ENCODE measurements around the gene PARP2.
A peak's percentile ranks its signal among the peaks of the same experiment; 100 is the strongest.
"Not testable (repeated sequence)": the region's sequence is repeated elsewhere in the genome, so short reads cannot be mapped to it uniquely, and the experiment has no call there.

Gene PARP2, protein sequence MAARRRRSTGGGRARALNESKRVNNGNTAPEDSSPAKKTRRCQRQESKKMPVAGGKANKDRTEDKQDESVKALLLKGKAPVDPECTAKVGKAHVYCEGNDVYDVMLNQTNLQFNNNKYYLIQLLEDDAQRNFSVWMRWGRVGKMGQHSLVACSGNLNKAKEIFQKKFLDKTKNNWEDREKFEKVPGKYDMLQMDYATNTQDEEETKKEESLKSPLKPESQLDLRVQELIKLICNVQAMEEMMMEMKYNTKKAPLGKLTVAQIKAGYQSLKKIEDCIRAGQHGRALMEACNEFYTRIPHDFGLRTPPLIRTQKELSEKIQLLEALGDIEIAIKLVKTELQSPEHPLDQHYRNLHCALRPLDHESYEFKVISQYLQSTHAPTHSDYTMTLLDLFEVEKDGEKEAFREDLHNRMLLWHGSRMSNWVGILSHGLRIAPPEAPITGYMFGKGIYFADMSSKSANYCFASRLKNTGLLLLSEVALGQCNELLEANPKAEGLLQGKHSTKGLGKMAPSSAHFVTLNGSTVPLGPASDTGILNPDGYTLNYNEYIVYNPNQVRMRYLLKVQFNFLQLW

DNA sequence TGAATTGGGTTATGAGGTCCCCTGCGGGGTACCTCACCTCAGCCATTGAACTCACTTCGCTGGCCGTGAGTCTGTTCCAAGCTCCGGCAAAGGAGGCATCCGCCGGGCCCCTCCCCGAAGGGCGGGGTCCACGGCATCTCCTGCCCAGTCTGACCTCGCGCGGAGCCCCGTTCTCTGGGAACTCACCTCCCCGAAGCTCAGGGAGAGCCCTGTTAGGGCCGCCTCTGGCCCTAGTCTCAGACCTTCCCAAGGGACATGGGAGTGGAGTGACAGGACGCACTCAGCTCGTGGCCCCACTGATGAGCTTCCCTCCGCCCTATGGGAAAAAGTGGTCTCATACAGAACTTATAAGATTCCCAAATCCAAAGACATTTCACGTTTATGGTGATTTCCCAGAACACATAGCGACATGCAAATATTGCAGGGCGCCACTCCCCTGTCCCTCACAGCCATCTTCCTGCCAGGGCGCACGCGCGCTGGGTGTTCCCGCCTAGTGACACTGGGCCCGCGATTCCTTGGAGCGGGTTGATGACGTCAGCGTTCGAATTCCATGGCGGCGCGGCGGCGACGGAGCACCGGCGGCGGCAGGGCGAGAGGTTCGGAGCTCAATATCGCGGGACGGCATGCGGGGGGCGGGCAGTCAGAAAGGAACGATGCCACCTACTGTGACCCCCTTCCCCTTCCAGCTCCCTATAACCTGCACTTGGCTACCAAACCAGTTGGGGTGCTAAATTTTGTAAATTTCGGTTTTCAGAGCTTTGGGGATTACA, at the start of gene PARP2:
Gene PARP2 (plus strand): TSS at position 544 of the 770 bp plus-strand sequence. CDS start 7 bp downstream, at position 551.
- peak; percentile 61 to 100 (median 98) for DNase-seq

DNA sequence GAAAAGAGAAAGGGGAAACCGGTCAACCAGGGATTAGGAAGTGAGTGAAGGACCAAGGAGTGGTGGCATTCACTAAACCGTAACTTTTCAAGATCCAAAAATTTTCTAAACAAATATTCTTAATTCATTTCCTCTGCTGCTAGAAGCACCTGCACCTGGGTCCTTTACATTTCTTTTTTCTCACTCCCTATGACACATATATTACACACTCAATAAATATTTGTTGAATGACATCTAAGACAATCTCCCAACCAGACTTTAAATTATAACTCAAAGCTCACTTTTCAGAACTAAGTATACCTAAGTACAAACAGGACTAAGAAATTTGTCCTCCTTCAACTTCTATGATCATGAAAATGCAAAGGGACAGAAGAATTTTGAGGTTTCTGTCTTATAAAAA, 48.8 kb upstream of the PARP2 start:
- DNase-seq, result no peak

GRCh38 chr14:20295067-20295466, 48.4 kb upstream of the PARP2 start:
- DNase-seq, result no peak

DNA sequence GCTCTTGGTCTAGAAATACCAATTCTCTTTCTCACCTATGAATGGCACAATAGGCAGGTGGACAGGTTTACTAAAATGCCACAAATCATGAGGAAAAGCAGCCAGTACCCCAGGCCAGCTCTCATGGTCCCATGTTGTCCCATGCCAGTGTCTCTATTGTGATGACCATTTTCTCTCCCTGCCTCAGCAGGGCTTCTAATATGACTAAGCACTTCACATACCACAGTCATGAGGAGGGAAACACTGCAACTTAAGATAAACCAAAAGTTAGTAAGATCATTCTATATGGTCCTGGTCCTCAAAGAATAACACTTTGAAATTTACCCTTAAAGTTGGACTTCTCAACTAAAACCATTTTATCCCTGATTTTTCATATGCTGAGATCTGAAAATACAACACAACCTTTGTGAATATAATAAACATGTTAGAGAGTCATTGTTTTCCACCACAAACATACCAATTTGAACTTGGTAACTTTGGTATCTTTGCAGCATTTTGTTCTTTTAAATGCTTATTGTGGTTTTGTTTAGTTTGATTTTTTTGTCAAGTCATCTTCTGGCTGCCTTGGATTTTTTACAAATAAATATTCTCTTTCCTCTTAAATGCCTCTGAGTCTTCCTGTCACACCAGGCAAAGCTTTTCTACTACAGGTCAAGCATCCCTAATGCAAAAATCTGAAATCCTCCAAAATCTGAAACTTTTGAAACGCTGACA, 41.2 kb upstream of the PARP2 start:
- DNase-seq, result no peak

GRCh38 chr14:20305265-20306078, 38.0 kb upstream of the PARP2 start, which contains the start of gene TTC5:
TSS of gene TTC5 (minus strand) at chr14:20305951. CDS start at chr14:20305937, 14 bp downstream.
- DNase-seq, result peak; percentile 5 to 91 (median 63)

DNA sequence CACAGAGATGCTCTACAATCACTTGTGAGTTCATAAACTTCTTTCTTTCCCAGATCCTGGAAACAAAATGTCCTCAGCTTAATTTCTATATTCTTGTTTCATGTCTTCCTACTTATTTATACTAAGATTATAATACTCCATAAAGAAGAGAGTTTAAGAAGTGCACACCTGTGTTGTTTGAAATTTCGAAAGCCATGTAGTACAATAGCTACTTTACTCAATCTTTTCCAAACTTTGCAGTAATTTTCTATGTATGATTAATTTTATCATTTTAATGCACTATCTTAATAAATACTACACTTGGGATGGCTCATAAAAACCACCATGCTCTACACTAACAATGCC, 37.4 kb upstream of the PARP2 start:
- no peak for DNase-seq

GRCh38 chr14:20314026-20314425, 29.4 kb upstream of the PARP2 start:
- no peak for DNase-seq

DNA sequence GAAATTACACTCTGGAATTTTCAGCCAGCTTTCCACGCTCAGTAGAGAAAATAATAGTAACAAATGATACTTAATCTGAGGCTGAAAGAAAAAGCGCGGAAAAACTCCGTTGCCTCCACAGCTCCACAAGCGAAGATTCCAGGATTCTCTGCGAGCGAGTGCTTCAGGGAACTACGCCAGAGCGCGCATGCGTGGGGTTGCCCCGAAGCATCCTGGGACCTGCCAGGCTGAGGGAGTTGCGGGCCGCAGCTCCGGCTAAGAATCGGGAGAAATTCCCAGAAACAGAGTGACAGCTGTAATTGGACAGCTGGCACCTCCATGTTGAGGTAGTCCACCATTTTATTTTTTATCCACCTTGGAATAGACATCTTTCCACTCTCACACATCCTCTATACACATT, 25.7 kb upstream of the PARP2 start:
- DNase-seq, result no peak

- DNase-seq, result peak in 3 of 51 donors; percentile 16 to 69 (median 26)
Measured at GRCh38 chr14:20327005-20327869, 16.2 kb upstream of the PARP2 start.

GRCh38 chr14:20328705-20329104, 14.7 kb upstream of the PARP2 start:
- DNase-seq, result no peak

- no peak for DNase-seq
Measured at GRCh38 chr14:20329355-20329754, 14.1 kb upstream of the PARP2 start.

DNA sequence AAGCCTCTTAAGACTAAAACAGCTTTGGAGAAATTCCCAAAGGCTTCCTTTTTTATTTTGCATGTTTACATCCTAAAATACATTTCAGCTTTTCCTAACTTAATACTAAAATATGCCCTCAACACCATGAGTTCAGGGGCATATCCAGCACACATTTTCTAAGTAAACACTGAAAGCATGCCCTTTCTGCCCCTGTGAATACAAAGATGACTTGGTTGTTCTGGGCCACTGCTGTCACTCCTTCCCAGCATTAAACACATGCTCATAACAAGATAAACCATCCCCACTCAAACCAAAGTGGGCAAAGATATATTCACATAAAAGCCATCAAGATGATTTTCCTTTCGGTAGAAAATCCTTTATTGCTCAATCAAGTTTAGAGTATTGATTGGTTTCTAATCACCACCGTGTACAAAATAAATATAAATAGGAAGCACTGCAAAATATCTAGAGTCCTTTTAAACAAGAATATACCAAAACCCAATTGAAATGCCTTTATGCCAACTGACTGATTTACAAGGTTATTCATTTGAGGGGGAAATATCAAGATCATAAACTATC, 12.3 kb upstream of the PARP2 start:
- no peak for DNase-seq

DNA sequence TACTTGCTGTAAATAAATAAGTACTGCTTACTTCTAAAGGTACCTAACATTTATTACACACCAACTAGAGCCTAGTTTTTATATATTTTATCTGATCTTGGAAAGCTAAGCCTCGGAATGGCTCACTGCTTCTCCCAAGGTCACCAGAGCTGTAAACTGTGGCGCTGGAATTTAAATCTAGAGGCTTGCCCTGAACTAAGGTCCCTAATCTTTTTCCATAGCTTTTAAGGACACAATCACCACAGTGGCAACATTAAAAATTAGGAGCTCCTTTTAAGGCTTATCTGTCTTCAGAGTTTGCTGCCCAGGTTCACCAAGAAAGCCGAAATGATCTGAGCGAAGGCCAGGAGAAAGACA, 11.0 kb upstream of the PARP2 start:
- DNase-seq, result peak in 2 of 51 donors; percentile 34 to 48

DNA sequence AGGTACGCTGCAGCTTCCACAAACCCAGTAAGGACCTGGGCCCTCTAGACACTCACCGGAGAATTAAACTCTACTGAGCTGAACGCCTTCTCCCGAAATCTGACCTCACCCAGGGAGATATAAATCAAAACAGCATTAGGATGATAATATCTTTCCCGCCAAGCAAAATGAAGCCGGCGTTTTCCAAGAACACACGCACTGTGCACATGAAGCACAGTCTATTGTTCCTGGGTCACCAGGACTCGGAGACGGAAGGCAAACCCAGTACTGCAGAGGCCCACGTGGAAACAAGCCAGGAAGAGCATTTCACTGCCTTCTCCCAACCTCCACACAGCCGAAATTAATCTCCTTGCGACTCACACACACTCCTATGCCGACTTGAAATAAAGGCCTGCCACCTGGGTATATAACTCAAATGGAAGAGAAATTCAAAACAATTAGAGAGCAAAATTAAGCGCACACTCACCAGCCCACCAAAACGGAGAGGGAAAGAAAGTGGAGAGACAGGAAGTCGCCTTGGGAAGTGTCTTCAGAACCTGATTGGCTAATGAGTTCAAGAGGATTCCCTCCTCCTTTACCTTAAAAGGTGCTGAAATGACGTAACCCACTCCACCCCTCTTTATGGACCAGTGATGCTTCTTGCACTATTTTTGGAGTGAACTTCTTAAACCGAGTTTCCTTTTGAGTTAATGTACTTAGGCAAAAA, 10.5 kb upstream of the PARP2 start, which contains the start of gene CCNB1IP1:
Gene CCNB1IP1 (minus strand): TSS at position 492 of the 706 bp plus-strand sequence. CDS start 16,756 bp downstream, outside the sequence.
- peak in 45 of 51 donors; percentile 3 to 88 (median 40) for DNase-seq

DNA sequence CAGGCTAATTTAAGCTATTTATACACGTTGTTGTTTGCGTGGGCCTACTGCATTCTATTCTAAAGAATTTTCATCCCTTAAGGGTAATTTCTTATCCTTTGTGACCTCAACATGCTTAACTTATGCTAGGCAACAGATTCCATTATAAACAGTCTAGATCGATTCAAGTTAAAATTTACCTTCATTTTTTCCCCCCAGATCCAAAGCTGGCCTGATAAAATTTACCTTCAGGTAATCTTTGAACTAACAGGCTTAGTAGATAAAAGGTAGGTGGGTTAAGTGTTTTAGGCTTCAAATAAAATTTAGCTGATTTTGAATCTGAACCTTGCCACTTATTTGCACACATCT, 10.0 kb upstream of the PARP2 start:
- DNase-seq, result no peak

DNA sequence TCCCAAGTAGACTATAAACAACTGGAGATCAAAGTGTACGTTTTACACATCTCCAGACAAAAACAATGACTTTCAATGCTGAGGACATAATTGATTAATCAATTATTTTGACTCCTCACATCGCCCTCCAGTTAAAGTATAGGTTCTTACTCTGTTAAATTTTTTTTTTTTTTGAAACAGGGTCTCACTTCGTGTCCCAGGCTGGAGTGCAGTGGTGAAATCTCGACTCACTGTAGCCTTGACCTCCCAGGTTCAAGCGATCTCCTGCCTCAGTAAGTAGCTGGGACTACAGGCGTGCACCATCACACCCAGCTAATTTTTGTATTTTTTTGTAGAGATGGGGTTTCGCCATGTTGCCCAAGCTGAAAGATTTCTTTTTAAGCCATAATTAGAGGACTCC, 9.4 kb upstream of the PARP2 start:
- DNase-seq, result no peak

DNA sequence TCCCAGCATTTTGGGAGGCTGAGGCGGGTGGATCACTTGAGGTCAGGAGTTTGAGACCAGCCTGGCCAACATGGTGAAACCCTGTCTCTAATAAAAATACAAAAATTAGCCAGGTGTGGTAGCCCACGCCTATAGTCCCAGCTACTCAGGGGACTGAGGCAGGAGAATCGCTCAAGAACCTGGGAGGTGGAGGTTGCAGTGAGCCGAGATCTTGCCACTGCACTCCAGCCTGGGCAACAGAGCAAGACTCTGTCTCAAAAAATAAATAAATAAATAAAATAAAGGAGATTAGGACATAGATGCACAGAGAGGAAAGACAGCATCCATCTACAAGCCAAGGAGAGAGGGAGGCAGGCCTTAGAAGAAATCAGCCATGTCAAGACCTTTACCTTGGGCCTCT, 2.4 kb upstream of the PARP2 start:
- not testable (repeated sequence) for DNase-seq

DNA sequence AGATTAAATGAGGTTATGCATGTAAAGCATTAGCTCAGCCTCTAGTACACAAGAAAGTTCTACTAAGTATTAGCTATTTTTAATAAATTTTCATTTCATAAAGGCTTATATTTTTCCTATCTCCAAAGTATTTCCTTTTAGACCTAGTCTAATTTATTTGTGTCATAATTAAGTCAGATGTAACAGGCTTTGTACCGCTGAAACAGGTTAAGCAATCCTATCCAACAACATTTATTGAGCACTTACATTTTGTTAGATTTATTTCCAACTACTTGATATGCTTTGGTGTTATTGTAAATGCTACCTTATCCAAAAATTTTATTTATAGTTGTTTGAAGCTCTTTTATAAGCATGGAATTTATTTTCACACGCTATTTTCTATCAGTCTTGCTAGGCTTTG, 1.8 kb upstream of the PARP2 start:
- no peak for DNase-seq

GRCh38 chr14:20343862-20344220, 406 bp downstream of the PARP2 start:
- no peak for DNase-seq

Data from hypothalamus (tissue), 51 donors.